Omental fat pad (tissue), 4 donors: Measurements from ENCODE around the gene MAP7. TPM values are rescaled to one million over a fixed set of nuclear protein-coding genes. Genes with fewer than 3 reads are reported as not detected.

Experiments
- ATAC-seq: fragments of 150-250 bp; one replicate; pipeline ENCODE4 v1.9.1; 2016; ENCODE audit warnings: mild to moderate bottlenecking, moderate library complexity; ENCODE audit not compliant: low FRiP score
- DNase-seq: peaks from one replicate; pipeline ENCODE4 v3.0.0-alpha.2; 2019; ENCODE audit warnings: low spot score
- CTCF ChIP-seq, 3 donors: fragments of 450-650 bp; IDR thresholded peaks; one replicate each; pipeline ENCODE4 v1.5.1; 2016 to 2017; ENCODE audit warnings: antibody characterized with exemption in 3 of 3, mild to moderate bottlenecking in 3 of 3, moderate library complexity in 2 of 3
- total RNA-seq, 4 donors: library from RNA; depleted of rRNA; stranded (reverse); fragments of >200 nt; gene quantifications; one replicate each; pipeline ENCODE4 v1.1.0, GENCODE V29; 2016

The MAP7 gene
- total RNA-seq, 4 donors from 2014 or later, result 2.2 to 5.3 (median 4.5) TPM

GRCh38 chr6:136471922-136472321, 78.3 kb downstream of the MAP7 start:
- ATAC-seq, result no peak
- TF ChIP-seq CTCF (IDR thresholded peaks at IDR 0.05), result no peak

GRCh38 chr6:136471372-136471771, 78.8 kb downstream of the MAP7 start:
- DNase-seq, result no peak
- no peak for ATAC-seq
- TF ChIP-seq CTCF (IDR thresholded peaks at IDR 0.05), result no peak

More at GRCh38 chr6:136471922-136472321, 78.3 kb downstream of the MAP7 start:
- no peak for DNase-seq

DNA sequence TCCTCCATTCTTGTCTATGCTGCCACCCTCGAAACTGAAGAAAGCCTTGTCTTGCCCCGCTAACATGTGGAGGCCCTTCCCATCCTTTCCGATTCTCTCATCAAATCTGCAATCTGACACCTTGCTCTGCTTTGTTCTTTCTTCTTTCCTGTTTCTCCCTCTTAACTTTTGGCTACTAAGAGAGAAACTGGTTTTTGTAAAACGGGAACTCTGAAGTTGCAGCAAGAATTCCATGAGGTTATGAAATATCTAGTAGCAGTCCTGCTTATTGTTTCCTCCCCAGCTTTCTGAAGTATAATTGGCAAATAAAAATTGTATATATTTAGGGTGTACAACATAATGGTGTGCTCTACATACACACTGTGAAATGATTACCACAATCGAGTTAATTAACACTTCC, 80.2 kb downstream of the MAP7 start:
- no peak for TF ChIP-seq CTCF (IDR thresholded peaks at IDR 0.05)
- DNase-seq (no peak), ATAC-seq (no peak)

GRCh38 chr6:136469154-136469553, 81.1 kb downstream of the MAP7 start:
- DNase-seq, result no peak
- no peak for TF ChIP-seq CTCF (IDR thresholded peaks at IDR 0.05)
- no peak for ATAC-seq

DNA sequence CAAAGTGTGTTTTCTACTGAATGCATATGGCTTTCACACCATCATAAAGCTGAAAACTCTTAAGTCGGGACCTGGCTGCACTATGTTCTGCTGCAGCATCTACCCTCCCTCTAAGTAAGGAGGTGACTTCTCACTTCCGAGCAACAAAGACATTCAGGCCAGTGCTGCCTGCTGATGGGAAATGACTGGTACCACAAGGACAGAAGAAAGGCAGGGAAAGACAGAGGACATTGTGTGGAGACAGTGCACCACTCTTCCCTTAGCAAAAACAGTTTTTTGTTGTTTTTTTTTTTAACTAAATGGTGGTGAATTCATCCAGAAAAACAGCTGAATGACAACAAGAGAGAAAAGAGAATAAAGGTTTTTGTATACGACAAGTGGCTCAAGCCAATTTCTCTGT, 81.5 kb downstream of the MAP7 start:
- ATAC-seq (no peak), DNase-seq (no peak)
- TF ChIP-seq CTCF (IDR thresholded peaks at IDR 0.05), result no peak

DNA sequence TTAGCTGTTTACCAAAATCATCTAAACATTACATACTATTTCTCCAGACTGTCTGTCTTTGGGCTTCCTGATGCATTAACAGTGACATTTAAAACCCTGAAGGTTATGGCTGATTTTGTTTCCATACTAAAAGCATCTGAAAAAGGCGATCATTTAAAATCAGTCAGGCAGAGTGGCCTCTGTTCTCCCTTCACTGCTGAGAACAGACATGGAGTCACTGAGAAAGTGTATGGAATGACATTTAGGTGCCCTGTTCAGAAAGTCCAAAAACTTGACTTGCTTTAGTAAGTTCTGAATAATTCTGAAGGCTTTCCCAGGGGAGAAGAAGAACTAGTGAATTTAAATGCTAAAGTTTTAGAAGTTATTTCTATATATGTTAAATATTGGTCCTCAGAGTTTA, 83.0 kb downstream of the MAP7 start:
- ATAC-seq (no peak), DNase-seq (no peak)
- TF ChIP-seq CTCF (IDR thresholded peaks at IDR 0.05), result no peak

DNA sequence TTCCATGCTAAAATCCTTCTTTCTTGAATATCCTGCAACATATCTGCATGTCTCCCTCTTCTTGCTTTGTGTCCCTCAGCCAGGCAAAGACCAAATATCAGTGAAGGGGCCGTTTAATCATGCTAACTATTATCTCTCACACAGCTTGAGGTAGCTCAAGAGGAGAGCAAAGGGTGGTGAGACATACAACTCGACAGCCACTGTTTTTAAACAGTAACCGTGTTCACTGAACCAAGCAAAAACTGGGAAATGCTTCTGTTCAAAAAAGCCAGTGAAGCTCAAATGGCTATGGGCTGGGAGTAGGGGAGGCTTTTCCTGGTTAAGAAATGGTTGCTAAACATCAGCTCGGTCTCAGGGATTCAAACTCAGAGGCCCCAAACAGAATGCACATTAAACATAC, 83.4 kb downstream of the MAP7 start:
- DNase-seq (no peak), ATAC-seq (no peak)
- no peak for TF ChIP-seq CTCF (IDR thresholded peaks at IDR 0.05)
